SK-N-SH (cell line): ENCODE results near the gene DUSP5. TPM values are rescaled to one million over a fixed set of nuclear protein-coding genes. Genes with fewer than 3 reads are reported as not detected.

Experiments used
- CTCF ChIA-PET: fragments of 300-600, 350-600 bp; formaldehyde crosslinking; extraction: SDS; loops from one replicate; lab custom pipeline; 2021; lab: Yijun Ruan, JAX
- POLR2A ChIA-PET: fragments of 350-600 bp; sonication (Branson Sonifier 250); formaldehyde crosslinking; extraction: SDS; loops from one replicate; lab custom pipeline; 2020; ENCODE audit warnings: antibody characterized with exemption, inconsistent platforms; lab: Yijun Ruan, JAX
- DNase-seq: peaks from one replicate; pipeline ENCODE4 v3.0.0; 2012
- H2AFZ ChIP-seq: fragments of 200-600 bp; sonication (generic); 2 replicates; pipeline ENCODE4 v1.8.1; 2016; ENCODE audit warnings: antibody characterized with exemption, mild to moderate bottlenecking, low read depth
- H3F3A ChIP-seq: fragments of 200-600 bp; sonication (generic); replicated peaks from 2 replicates; pipeline ENCODE3; 2016; ENCODE audit warnings: antibody characterized with exemption, mild to moderate bottlenecking; ENCODE audit not compliant: insufficient read depth
- H3K27ac ChIP-seq, 2 experiments: fragments of 200-500 bp in 1 of 2; fragments of 200-600 bp in 1 of 2; sonication (Bioruptor generic) in 1 of 2; sonication (generic), shearing (Covaris generic) in 1 of 2; 2 replicates each; pipeline versions ENCODE4 v1.5.1 to v1.6.1; 2014 to 2016; ENCODE audit warnings: low read depth in 2 of 2, inconsistent platforms in 1 of 2, low read length in 1 of 2, mild to moderate bottlenecking in 1 of 2, mixed read lengths in 1 of 2
- H3K27me3 ChIP-seq: fragments of 200-600 bp; sonication (generic), shearing (Covaris generic); 2 replicates; pipeline ENCODE4 v1.6.1; 2016; ENCODE audit warnings: mixed run types; ENCODE audit not compliant: insufficient read depth
- H3K36me3 ChIP-seq, 2 experiments: fragments of 200-500 bp in 1 of 2; fragments of 200-600 bp in 1 of 2; sonication (Bioruptor generic) in 1 of 2; sonication (generic) in 1 of 2; replicated peaks in 1 of 2; 2 replicates each; pipeline versions ENCODE3 to v1.5.1; 2014 to 2016; ENCODE audit warnings: low read length in 1 of 2, mild to moderate bottlenecking in 1 of 2; ENCODE audit not compliant: insufficient read depth in 2 of 2, control insufficient read depth in 1 of 2
- H3K4me1 ChIP-seq, 2 experiments: fragments of 200-500 bp in 1 of 2; fragments of 200-600 bp in 1 of 2; sonication (Bioruptor generic) in 1 of 2; sonication (generic), shearing (Covaris generic) in 1 of 2; 2 replicates each; pipeline versions ENCODE4 v1.5.1 to v1.6.1; 2014 to 2016; ENCODE audit warnings: low read depth in 1 of 2, low read length in 1 of 2, mixed run types in 1 of 2; ENCODE audit not compliant: insufficient read depth in 2 of 2, control insufficient read depth in 1 of 2
- H3K4me2 ChIP-seq: fragments of 200-600 bp; sonication (generic), shearing (Covaris generic); 2 replicates; pipeline ENCODE4 v1.6.1; 2017; ENCODE audit warnings: mixed run types
- H3K4me3 ChIP-seq, 2 experiments: fragments of 200-500 bp in 1 of 2; fragments of 200-600 bp in 1 of 2; sonication (Bioruptor generic) in 1 of 2; sonication (generic), shearing (Covaris generic) in 1 of 2; 2 replicates each; pipeline versions ENCODE4 v1.5.1 to v1.8.1; 2014 to 2016; ENCODE audit warnings: low read depth in 2 of 2, inconsistent platforms in 1 of 2, low read length in 1 of 2, mild to moderate bottlenecking in 1 of 2, mixed read lengths in 1 of 2, moderate library complexity in 1 of 2
- H3K79me2 ChIP-seq: fragments of 200-600 bp; sonication (generic); 2 replicates; pipeline ENCODE4 v1.8.1; 2017; ENCODE audit warnings: mild to moderate bottlenecking; ENCODE audit not compliant: insufficient read depth
- H3K9ac ChIP-seq: fragments of 200-600 bp; sonication (generic); 2 replicates; pipeline ENCODE4 v1.6.1; 2017; ENCODE audit warnings: mixed run types
- H3K9me2 ChIP-seq: fragments of 200-600 bp; sonication (generic); 2 replicates; pipeline ENCODE4 v1.6.1; 2017; ENCODE audit warnings: mixed run types
- H3K9me3 ChIP-seq: fragments of 200-600 bp; sonication (generic); 2 replicates; pipeline ENCODE4 v1.6.1; 2017; ENCODE audit warnings: mixed run types, mild to moderate bottlenecking, moderate library complexity
- H4K20me1 ChIP-seq: fragments of 200-600 bp; sonication (generic); 2 replicates; pipeline ENCODE4 v1.6.1; 2017; ENCODE audit warnings: mild to moderate bottlenecking, mixed run types; ENCODE audit not compliant: insufficient read depth
- ELF1 ChIP-seq: IDR thresholded peaks from 2 replicates; pipeline ENCODE4 v1.4.0; 2012
- EP300 ChIP-seq, 2 experiments: IDR thresholded peaks; 2 replicates each; pipeline versions ENCODE4 v1.4.0 to v1.6.1; 2012; ENCODE audit warnings: borderline replicate concordance in 1 of 2, low read depth in 1 of 2, low read length in 1 of 2
- EZH2phosphoT487 ChIP-seq: fragments of 200-600 bp; sonication (generic); IDR thresholded peaks from 2 replicates; pipeline ENCODE4 v1.6.1; 2017; ENCODE audit warnings: low read depth, mixed run types, mild to moderate bottlenecking, antibody characterized with exemption, moderate library complexity, borderline replicate concordance
- FOSL2 ChIP-seq: IDR thresholded peaks from 2 replicates; pipeline ENCODE4 v1.4.0; 2012; ENCODE audit warnings: low read depth, mild to moderate bottlenecking, moderate library complexity, borderline replicate concordance
- FOXJ3 ChIP-seq: sonication (generic); formaldehyde crosslinking; IDR thresholded peaks from 2 replicates; pipeline ENCODE4 v1.5.1; 2020; ENCODE audit warnings: mild to moderate bottlenecking, missing genetic modification reagents
- GATA2 ChIP-seq: sonication (generic); formaldehyde crosslinking; IDR thresholded peaks from 2 replicates; pipeline ENCODE4 v1.5.0; 2020; ENCODE audit warnings: mild to moderate bottlenecking, missing genetic modification reagents
- IRF3 ChIP-seq: fragments of 150-350 bp; IDR thresholded peaks from 2 replicates; pipeline ENCODE4 v1.6.1; 2016; ENCODE audit warnings: mild to moderate bottlenecking, low read depth, low read length
- MEF2A ChIP-seq: IDR thresholded peaks from 2 replicates; pipeline ENCODE4 v1.4.0; 2012; ENCODE audit warnings: low read depth, borderline replicate concordance
- PBX3 ChIP-seq: IDR thresholded peaks from 2 replicates; pipeline ENCODE4; 2012
- RAD21 ChIP-seq: IDR thresholded peaks from 2 replicates; pipeline ENCODE4 v1.6.1; 2012; ENCODE audit warnings: mild to moderate bottlenecking, low read length
- RCOR1 ChIP-seq: fragments of 150-350 bp; IDR thresholded peaks from 2 replicates; pipeline ENCODE4 v1.6.1; 2017; ENCODE audit warnings: antibody characterized with exemption, low read length
- RXRA ChIP-seq: IDR thresholded peaks from 2 replicates; pipeline ENCODE4 v1.4.0; 2012; ENCODE audit warnings: low read depth, mild to moderate bottlenecking, borderline replicate concordance
- SIN3A ChIP-seq: IDR thresholded peaks from 2 replicates; pipeline ENCODE4 v1.6.1; 2012; ENCODE audit warnings: low read depth, mild to moderate bottlenecking, low read length, moderate library complexity, borderline replicate concordance
- SMC3 ChIP-seq: IDR thresholded peaks from 2 replicates; pipeline ENCODE4 v1.6.1; 2012; ENCODE audit warnings: low read depth, low read length, improper control_type of control experiment
- TAF1 ChIP-seq: IDR thresholded peaks from 2 replicates; pipeline ENCODE4 v1.6.1; 2012; ENCODE audit warnings: low read depth, mild to moderate bottlenecking, low read length, moderate library complexity, borderline replicate concordance
- TCF12 ChIP-seq: IDR thresholded peaks from 2 replicates; pipeline ENCODE4 v1.4.0; 2012
- YY1 ChIP-seq: IDR thresholded peaks from 2 replicates; pipeline ENCODE4 v1.4.0; 2012; ENCODE audit warnings: low read depth, mild to moderate bottlenecking
- ZBTB33 ChIP-seq: IDR thresholded peaks from 2 replicates; pipeline ENCODE4 v1.4.0; 2012; ENCODE audit warnings: low read depth, borderline replicate concordance
- WGBS: methylation state at CpG from one replicate; pipeline ENCODE4 v1.1.6; 2017; ENCODE audit warnings: low lambda C conversion rate; 5-methylcytosine and 5-hydroxymethylcytosine counted together
- polyA plus RNA-seq, 3 experiments: library from polyadenylated mRNA; depleted of rRNA; stranded (reverse); fragments of >200 nt; gene quantifications; 2 replicates each; pipeline ENCODE4 v1.2.3, GENCODE V29; 2012
- TF ChIP-seq, protein P1 (sequence below): fragments of 150-350 bp; IDR thresholded peaks from 2 replicates; pipeline ENCODE4 v1.6.1; 2017; ENCODE audit warnings: antibody characterized with exemption, low read length, low read depth, borderline replicate concordance

The DUSP5 gene
- polyA plus RNA-seq, 1 of the 3 experiments (the other 2 are of a cell fraction), result 52.0 TPM

DNA sequence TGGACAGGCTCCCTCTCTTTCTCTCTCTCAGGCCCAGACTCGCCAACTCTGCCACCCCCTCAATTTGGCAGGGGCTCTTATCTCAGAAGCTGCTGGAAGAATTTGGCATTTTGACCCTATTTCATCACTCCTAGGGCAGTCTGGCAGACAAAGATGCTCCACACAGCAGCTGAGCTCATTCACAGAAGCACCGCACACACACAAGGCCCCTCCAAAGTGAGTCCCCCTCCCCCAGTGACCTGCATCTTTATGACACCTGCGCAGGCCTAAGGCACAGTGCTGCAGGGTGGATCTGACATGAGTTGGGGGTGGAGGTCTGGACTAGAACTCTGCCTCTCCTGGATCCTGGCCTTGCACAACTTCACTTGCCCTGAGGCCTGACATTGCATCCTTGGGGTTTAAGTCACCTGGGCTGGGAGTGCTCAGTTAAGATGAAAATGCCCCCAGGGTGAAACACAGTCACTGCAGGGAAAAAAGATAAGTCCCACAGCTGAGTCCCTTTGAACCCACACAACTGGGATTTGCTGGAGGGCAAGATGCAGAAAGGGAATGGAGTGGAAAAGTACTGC, 41.1 kb upstream of the DUSP5 start:
- H3K4me2 ChIP-seq, result no peak overlapping the region
- peaks cover 16 to 36% of the 10 kb centered on the region in 2 experiments; a peak in 3 of 4 replicates for H3K4me1 ChIP-seq
- H3K36me3 ChIP-seq, result no peaks in the 10 kb centered on the region
- no peaks in the 10 kb centered on the region for H3K9me3 ChIP-seq
- no peak for DNase-seq
- WGBS, result 74% methylated on average over 2 of the region's 3 CpGs
- no peaks in the 10 kb centered on the region for H3K9me2 ChIP-seq
- no peak overlapping the region for H2AFZ ChIP-seq
- no peaks in the 10 kb centered on the region for H4K20me1 ChIP-seq
- no peak overlapping the region; a peak in 1 of 4 replicates for H3K27ac ChIP-seq
- ChIA-PET POLR2A (no interaction called here), CTCF (interaction anchor here (1.2 to 1.6 kb wide), 3 partner anchors 21 to 103 kb away, joined by 3 read pairs; no protein-coding TSS in a partner anchor)
- H3K27me3 ChIP-seq, result no peaks in the 10 kb centered on the region
- no peak overlapping the region for H3K4me3 ChIP-seq
- TF ChIP-seq TCF12 (no peak), RAD21 (no peak), FOSL2 (no peak), PBX3 (no peak), RCOR1 (no peak), ELF1 (no peak), SIN3A (no peak), RXRA (no peak), EP300 (IDR thresholded peaks at IDR 0.05; ENCODE audit: borderline replicate concordance in 1 of 2, low read depth in 1 of 2, low read length in 1 of 2) (no peak), ZBTB33 (no peak), GATA2 (CRISPR knock-in tag) (no peak), IRF3 (no peak), FOXJ3 (CRISPR knock-in tag) (no peak), SMC3 (no peak), TAF1 (no peak), YY1 (no peak), EZH2phosphoT487 (no peak), MEF2A (no peak)
- TF ChIP-seq, protein P1, sequence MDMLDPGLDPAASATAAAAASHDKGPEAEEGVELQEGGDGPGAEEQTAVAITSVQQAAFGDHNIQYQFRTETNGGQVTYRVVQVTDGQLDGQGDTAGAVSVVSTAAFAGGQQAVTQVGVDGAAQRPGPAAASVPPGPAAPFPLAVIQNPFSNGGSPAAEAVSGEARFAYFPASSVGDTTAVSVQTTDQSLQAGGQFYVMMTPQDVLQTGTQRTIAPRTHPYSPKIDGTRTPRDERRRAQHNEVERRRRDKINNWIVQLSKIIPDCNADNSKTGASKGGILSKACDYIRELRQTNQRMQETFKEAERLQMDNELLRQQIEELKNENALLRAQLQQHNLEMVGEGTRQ, result no peak
- no peaks in the 10 kb centered on the region for H3K79me2 ChIP-seq
- no peak overlapping the region for H3K9ac ChIP-seq
- H3F3A ChIP-seq, result peaks cover 3% of the 10 kb centered on the region
